NCI-H1436 (cell line): ENCODE measurements around the gene LGR4.
A peak's percentile ranks its signal among the peaks of the same experiment; 100 is the strongest.
"Not testable (repeated sequence)": the region's sequence is repeated elsewhere in the genome, so short reads cannot be mapped to it uniquely, and the experiment has no call there.

Source experiments
- DNase-seq: peaks from one replicate; lab custom pipeline; 2025; lab: John Stamatoyannopoulos, UW

Gene LGR4

DNA sequence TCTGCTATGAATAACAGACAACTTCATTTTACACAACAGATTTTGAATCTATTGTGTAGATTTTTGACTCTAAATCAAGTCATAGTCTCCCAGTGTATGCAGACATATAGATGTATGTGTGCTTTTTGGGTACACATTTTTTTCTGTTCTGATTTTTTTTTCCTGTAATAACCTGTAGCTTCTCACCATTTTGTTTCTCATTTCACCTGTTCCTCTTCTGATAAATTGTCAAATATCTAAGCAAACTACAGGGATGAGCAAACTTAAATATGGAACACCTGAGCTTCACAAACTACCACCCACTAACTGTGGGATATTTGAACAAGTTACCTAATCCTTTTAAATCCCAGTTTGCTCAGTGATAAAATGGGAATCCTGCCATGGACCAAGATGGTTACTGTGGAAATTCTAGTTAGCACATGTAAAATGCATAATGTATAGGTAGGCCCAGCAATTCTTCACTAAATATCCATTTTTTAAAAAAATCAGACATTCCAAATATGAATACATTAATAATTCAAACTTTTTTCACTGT, 15.7 kb downstream of the LGR4 start:
- no peak for DNase-seq

DNA sequence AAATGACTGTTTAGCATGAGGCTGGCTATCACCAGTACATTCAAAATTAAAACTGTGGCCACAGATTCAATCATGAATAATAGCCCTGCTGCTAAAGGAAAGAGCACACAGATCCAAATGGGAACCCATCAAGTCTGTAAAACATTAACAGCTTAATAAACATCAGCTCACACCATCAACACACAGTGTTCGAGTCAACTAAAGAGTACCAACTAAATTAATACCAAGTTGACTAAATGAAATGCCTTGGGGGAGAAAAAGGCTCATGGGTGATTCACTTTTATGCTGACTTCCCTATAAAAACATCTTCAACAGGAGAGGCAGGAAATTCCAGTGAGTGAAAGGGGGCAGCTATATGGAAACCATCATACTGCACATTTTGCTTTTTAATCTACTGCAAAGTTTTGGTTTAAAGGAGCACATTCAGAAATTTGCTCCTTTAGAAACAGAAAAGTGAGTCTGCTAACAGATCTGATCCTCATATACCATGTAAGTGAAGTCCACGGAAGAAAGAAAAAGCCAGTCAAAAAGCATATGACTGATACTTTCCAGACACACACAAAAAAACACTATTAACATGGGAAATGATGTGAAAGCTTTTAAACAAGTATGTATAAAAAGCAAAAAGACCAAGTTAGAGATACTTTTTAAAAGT, 16.3 kb downstream of the LGR4 start:
- DNase-seq: no peak

DNA sequence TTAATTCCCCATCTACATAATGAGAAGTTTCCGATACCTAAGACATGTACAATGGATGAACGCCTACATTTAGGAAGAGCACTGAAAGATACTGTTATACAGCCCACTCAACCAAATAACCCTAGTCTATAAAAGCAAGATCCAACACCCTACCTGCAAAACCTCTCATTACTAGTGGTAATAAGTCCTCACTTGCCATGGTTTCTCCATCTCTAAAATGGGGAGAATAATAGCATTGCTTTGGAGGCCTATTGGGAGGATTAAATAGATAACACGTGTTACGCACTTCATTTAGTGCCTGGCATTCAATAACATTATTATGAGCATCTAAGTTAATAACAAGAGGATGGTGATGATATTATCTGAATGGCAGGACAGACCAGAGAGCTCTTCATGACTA, 16.9 kb downstream of the LGR4 start:
- no peak for DNase-seq

DNA sequence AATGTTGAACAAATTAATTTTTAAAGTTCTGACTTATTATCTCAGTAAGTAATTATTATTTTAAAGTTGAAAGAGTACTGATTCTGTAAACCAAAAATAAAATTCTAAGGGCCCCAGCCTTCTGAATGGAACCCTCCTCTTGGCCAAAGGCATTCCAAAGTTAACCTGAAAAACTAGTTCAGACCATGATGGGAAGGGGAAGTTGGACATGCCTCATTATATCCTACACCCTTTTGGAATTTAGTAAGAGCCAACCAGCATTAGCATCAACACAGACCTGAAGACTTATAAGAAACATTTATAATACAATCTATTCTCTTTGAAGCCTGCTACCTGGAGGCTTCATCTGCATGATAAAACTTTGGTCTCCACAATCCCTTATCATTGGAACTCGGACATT, 18.9 kb downstream of the LGR4 start:
- no peak for DNase-seq

DNA sequence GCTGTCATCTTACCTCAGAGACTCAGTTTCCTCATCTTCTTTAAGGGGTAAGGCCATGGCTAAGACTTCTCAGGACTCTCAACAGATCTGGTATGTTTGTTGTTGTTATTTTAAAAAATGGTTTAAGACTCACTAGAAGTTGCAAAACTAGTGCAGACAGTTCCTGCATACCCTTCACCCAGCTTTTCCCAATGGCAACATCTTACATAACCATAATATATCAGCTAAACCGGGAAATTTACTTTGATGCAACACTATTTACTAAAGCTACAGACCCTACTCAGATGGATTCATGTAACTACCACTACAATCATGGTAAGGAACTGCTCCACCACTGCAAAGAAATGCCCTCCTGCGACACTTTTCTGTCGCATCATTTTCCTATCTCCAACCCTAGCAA, 20.4 kb downstream of the LGR4 start:
- DNase-seq: no peak

DNA sequence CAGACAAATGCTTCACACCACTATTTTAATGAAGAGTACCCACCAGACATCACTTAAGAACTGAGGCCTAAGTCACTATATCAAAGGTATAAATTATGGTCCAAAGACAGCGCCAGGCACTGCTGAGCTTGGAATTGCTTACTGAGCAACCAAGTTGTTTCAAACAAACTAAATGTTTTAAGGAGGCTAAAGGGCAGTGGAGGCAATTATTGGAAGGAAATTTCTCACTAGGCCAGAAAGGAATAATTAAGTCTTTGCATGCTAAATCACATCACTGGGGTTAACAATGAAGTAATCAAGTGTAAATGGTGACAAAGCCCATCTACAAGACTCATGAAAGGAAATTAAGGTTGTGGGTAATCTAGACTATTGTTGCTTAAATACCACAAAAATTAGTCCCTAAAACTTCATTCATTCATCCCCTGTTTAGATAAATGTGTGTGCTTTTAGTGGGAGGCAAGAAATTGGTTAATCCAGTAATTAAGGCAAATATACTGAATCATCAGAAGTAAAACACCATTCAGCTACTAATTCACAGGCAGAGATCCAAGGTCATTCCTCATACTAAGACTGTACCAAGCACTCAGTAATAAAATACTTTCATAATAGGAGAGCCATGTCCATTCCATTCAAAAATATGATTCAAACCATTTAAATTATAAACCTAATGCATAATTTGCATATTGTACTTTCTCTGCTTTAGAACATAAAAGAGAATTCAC, 21.2 kb downstream of the LGR4 start:
- no peak for DNase-seq

DNA sequence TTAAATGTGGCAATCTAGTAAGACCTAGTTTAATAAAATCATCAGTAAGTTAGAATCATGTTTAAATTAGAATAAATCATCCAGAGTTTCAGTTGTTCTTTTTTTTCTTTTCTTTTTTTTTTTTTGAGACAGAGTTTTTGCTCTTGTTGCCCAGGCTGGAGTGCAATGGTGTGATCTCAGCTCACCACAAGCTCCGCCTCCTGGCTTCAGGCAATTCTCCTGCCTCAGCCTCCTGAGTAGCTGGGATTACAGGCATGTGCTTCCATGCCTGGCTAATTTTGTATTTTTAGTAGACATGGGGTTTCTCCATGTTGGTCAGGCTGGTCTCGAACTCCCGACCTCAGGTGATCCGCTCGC, 24.4 kb downstream of the LGR4 start:
- DNase-seq: not testable (repeated sequence)

DNA sequence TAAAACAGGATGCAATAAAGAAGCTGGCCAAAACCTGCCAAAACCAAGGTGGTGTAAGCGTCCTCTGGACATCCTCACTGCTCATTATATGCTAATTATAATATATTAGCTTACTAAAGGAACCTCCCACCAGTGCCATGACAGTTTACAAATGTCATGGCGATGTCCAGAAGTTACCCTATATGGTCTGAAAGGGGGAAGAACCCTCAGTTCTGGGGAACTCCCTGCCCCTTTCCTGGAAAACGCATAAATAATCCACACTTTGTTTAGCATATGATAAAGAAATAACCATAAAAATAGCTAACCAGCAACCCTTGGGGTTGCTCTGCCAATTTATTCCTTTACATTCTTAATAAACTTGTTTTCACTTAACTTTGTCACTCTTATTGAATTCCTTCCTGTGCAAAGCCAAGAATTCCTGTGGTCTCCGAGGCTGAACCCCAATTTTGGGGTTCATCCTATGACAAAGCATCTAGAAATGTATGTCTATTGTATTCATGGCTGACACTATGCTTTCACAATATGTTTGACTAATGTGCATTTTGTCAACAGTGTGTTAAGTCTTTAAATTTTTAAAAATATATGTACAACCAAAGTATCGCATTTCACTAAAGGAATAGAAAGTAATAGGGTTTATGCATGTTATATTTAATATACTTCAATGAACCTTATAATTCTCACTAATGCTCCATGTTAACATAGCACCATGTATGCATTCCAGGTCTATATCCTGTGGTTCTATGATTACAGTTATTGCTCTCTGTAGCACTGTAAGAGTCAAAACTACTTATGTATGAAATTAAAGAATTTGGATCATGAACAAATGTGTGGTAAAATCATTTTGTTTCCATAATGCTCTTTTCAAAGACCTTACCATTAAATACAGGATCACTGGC, 25.1 kb downstream of the LGR4 start:
- DNase-seq: no peak

DNA sequence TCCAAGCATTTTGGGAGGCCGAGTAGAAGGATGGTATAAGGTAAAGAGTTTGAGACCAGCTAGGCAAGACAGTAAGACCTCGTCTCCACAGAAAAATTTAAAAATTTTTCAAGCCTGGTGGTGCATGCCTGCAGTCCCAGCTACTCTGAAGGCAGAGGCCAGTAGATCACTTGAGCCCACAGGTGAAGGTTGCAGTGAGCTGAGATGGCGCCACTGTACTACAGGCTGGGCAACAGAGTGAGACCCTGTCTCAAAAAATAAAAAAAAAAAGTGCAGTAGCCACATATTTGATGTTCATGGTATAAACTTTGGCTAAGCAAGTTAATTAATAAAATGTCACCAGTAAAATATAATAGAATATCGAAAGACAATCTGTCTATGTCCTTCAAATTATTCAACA, 27.0 kb downstream of the LGR4 start:
- DNase-seq: no peak

DNA sequence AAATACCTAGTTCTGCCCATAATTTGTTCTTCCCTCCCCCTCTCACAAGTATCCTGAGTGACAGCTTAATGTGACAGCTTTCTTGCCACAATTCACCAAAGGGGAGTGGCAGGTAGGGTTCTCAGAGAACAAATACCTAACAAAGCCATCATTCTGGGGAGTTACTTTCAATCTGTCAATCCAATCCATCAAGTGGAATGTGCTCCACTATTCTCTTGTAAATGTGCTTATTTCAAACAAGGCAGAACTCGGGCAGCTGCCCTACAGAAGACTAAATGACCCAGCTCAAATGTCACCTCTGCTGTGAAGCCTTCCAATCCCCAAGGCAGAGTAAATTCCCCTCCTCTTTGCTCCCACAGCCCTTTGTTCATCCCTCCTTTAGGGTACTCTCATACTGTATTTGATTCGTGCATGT, 27.8 kb downstream of the LGR4 start:
- DNase-seq: peak; percentile 32

DNA sequence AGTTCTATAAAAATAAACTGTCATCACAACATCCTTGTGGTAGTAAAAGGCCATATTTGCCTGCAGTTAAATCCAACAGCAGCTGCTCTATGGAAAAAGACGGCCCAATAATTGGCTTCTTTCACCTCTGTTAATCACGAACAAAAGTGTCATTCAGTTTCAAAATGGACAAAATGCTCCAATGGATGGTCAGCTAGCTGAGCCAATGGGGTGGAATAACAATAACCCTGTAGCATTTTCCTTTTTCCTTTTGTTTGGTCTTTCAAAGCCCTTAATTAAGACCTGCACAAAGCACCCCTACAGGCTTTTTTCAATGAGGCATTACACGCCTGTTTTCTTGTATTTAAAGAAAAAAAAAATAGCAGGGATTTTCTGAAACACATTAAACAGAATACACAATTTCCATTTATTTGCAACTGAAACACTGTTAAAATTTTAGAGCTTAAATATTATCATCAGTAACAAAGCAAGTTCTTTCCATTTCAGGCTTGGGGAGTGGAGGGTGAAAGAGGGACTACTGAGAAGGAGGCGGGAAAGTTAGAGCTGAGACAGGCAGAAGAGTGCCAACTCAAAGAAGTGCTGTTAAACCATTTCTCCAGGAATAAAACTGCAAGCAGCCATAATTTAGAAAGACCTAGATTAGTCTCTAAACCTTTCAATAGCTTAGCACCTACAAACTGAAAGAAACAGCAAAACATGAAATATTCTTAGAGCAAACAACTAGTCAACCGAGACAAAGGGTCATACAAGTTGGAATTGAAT, 28.7 kb downstream of the LGR4 start:
- peak; percentile 42 for DNase-seq

DNA sequence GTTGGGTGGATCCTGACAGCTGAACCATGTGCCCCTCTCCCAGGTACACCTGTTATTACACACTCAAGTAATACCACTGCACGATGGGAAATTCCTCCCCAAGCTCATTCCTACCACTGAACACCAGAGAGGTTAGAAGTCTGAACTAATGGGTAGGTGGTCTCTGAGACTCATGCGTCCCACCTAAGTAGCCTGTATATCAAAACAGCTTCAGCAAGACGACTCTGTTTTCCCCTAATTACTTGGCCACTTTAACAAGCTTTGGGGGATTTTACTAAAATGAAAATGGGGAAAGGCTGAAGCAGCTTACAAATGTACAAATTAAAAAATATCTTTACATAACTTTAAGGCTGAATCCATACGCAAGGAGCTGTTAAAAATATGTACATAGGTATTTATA, 29.4 kb downstream of the LGR4 start:
- DNase-seq: no peak

DNA sequence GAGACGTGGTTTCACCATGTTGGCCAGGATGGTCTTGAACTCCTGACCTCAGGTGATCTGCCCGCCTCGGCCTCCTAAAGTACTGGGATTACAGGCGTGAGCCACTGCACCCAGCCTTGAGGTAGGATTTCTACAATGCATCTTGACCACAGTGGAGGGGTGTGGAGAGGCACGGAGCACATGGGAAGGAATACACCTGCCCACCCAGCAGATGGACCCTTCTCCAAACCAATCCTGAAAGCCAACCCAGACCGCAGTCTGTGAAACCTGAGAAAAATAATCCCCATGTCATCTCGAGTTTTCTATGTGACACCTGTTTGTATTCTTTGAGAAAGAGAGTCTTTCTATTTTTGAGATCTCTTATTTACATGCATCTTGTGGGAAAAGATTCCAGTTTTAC, 32.5 kb downstream of the LGR4 start:
- no peak for DNase-seq

DNA sequence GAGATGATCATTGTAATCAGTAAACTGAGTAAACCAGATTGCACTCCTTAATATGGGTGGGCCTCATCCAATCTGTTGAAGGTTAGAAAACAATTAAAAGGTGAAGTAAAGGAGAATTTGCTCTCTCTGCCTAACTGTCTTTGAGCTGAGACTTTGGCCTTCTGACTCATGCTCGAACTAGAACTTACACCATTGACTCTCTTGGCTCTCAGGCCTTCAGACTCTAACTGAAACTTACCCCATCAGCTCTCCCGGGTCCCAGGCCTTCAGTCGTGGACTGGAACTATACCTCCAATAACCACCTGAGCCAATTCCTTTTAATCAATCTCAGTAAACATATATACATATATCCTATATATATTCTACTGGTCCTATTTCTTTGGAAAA, 34.0 kb downstream of the LGR4 start:
- no peak for DNase-seq

DNA sequence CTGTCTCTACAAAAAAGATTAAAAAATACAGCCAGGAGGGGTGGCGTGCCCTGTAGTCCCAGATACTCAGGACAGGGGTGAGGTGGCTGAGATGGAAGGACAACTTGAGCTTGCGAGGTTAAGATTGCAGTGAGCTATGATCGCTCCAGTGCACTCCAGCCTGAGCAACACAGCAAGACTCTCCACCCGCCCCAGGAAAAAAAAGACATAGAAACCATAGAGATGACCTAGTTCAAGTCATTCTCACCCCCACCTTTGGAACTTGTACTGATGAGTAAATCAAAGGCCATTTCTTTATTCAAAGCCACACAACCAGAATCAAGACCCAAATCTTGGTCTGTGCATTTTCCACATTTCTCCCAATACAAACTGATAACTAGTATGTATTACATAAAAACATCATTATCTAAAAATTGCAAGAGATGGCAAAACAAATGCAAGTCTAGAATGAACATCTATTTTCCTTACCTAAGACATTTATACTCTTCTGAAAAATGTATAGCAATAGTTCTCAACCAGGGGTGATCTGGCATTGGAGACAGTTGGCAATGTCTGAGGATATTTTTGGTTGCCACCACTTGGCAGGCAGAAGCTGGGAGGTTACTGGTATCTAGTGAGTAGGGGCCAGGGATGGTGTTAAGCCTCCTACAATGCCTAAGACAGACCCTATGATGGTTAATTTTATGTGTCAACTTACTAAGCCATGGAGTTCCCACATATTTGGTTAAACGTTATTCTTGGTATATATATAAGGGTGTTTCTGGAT, 34.6 kb downstream of the LGR4 start:
- no peak for DNase-seq

DNA sequence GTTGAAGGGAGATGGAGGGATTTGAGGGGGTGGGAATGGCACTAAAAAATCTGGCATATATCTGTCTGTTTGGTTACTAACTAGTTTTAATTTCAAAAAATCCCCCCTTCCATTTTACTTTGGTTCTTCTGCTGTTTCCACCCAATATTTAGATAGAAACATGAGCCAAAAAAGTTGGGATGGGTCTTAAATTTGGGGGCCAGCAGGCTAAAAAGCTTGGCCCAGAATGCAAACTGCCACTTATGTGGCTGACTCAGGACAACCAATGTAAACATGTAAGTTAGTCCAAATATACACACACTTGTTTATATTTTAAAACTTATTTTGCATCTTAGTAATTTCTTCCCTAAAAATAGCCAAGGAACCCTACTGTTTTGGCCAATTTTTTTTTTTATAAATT, 35.7 kb downstream of the LGR4 start:
- DNase-seq: no peak

DNA sequence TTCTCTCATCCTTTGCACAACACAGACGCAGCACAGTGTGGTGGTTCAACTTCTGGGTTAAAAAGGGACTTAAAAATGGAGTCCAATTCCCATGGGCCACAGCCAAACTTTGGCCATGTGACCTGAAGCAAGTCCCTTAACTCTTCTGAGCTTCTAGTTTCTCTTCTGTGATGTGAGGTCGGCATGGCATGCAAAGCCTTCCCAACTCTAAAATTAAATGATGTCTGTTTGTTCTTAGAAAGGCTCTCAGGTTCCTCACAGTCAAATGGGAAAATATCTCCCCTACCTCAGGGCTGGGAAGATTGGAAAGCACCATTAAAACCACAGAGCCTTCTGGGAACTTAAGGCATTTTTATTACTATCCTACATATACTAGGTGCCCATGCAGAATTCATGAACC, 38.8 kb downstream of the LGR4 start:
- no peak for DNase-seq

DNA sequence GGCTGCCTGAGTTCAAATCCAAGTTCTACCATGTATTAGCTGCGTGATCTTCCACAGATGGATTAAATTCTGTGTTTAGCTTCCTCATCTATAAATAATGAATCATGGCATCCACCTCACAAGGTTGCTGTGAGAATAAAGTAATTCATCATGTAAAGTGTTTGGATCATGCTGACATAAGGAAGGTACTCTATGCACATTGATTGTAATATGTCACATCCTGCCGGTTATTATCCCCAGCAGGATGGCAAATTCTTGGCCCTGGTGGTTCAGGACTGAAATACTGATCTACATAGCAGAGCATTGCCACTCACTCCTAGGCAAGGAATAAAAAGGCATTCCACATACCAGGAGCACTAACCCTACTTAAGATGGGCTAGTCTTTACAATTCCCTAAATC, 40.8 kb downstream of the LGR4 start:
- no peak for DNase-seq

DNA sequence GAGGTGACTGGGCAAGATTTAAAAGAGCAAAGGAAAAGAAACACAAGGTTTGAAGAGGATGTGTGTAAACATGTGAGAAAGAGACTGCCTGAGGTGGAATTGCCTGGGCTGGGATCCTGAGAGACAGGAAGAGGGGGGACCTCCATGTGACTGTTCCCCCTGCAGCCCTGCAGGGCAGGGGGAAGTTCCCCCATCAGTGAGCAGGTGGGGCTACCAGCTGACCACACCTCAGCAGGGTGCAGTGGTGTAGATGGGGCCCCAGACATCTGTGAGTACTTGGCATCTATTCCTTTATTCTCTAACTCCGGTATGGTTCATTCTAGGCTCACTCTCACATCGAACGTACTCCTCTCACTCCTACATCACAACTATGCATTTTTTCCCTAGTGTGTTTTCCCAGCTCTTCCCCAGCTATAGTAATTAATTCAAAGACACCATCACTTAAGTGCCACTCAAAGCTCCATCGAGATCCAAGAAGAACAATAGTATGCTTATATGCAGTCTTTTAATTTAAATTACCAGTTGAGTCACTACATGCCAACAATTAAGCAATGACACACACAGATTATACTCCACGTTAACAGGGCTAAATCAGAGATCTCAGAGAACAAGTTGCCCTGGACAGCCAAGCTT, 42.7 kb downstream of the LGR4 start:
- DNase-seq: no peak

DNA sequence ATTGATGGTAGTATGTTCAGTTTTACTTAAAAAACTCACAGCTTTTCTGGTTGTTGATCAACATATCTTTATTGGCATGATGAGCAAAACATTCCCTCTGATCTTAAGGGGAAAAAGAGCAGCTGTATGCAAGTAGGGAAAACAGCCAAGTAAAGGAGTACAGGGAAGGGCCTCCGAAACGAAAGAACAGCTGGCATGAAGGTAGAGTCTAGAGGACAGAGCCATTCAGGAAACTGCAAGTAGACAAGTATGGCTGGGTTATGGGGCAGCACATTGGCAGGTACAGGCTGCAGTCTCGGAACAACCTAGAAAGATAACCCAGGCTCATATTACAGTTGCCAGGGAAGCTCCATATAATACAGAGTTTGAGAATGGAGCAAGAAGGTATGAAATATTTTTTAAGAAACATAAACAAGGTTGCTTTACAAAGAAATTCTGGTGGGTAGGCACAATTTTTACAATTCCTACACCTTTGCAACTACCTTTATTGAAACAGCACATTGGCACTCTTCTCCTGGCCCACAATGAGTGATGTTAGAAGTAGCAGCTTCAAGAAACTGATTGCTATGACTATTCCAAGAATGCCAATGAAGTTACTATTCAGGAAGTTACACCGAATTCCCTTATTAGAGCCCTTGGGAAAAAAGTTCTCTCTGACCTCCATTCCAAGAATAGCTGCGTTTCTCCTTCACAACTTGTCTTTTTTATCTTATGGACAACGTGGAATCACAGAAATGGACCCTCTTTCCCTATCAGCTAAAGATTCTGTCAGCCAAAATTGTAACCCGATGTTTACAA, 45.2 kb downstream of the LGR4 start:
- no peak for DNase-seq
